ENCODE results near the gene OCSTAMP.

Gene OCSTAMP

GRCh38 chr20:46550461-46550860 is at the start of gene OCSTAMP:
Gene OCSTAMP, minus strand, starts transcription at chr20:46550654. Its CDS starts 94 bp downstream, at chr20:46550560.
- DNase-seq: peak; percentile 73

- DNase-seq: no peak
Observed at GRCh38 chr20:46599227-46599987, 49.0 kb upstream of the OCSTAMP start.

GRCh38 chr20:46595933-46596332 is 45.5 kb upstream of the OCSTAMP start:
- no peak for DNase-seq

- no peak for DNase-seq
Observed at GRCh38 chr20:46594725-46595124, 44.3 kb upstream of the OCSTAMP start.

- DNase-seq: no peak
Observed at GRCh38 chr20:46592580-46593362, 42.3 kb upstream of the OCSTAMP start.

GRCh38 chr20:46590443-46590842 is 40.0 kb upstream of the OCSTAMP start:
- DNase-seq: no peak

GRCh38 chr20:46588532-46589511 is 38.4 kb upstream of the OCSTAMP start:
- DNase-seq: no peak

- no peak for DNase-seq
Observed at GRCh38 chr20:46587986-46588385, 37.5 kb upstream of the OCSTAMP start.

- no peak for DNase-seq
Observed at GRCh38 chr20:46586724-46587123, 36.3 kb upstream of the OCSTAMP start.

GRCh38 chr20:46584508-46584907 is 34.1 kb upstream of the OCSTAMP start:
- no peak for DNase-seq

GRCh38 chr20:46583411-46584214 is 33.2 kb upstream of the OCSTAMP start:
- no peak for DNase-seq

GRCh38 chr20:46582648-46583047 is 32.2 kb upstream of the OCSTAMP start:
- DNase-seq: no peak

- no peak for DNase-seq
Observed at GRCh38 chr20:46581391-46581790, 30.9 kb upstream of the OCSTAMP start.

GRCh38 chr20:46580613-46581205 is 30.3 kb upstream of the OCSTAMP start:
- no peak for DNase-seq

GRCh38 chr20:46578745-46579144 is 28.3 kb upstream of the OCSTAMP start:
- no peak for DNase-seq

- DNase-seq: no peak
Observed at GRCh38 chr20:46576774-46577395, 26.4 kb upstream of the OCSTAMP start.

- DNase-seq: no peak
Observed at GRCh38 chr20:46575937-46576461, 25.5 kb upstream of the OCSTAMP start.

GRCh38 chr20:46575394-46575793 is 24.9 kb upstream of the OCSTAMP start:
- DNase-seq: no peak

- DNase-seq: no peak
Observed at GRCh38 chr20:46573788-46574584, 23.5 kb upstream of the OCSTAMP start.

GRCh38 chr20:46573234-46573633 is 22.8 kb upstream of the OCSTAMP start:
- no peak for DNase-seq
